ENCODE data around the gene FOXP4. TPM values are rescaled to one million over a fixed set of nuclear protein-coding genes. Genes with fewer than 3 reads are reported as not detected.
A peak's percentile ranks its signal among the peaks of the same experiment; 100 is the strongest.

Gene FOXP4
- total and polyA plus RNA-seq, 2 of the 13 experiments (the other 11 are each of a cell fraction or from before 2014, with no cell fraction given), result 11.0 to 12.4 TPM

- TF ChIP-seq NPAS2 (CRISPR knock-in tag; IDR thresholded peaks at IDR 0.05; ENCODE audit: borderline replicate concordance) (no peak), MAFG (CRISPR knock-in tag; IDR thresholded peaks at IDR 0.05) (no peak), ZNF207 (IDR thresholded peaks at IDR 0.05; ENCODE audit: borderline replicate concordance) (no peak), KDM3A (CRISPR knock-in tag; IDR thresholded peaks at IDR 0.05; ENCODE audit: low read depth) (peak; percentile 47; the same call in 1 of the 2 replicates), ZNF780A (CRISPR knock-in tag; IDR thresholded peaks at IDR 0.05) (no peak), RFX1 (IDR thresholded peaks at IDR 0.05) (no peak), ZNF501 (CRISPR knock-in tag; IDR thresholded peaks at IDR 0.05) (peak; percentile 63), SRSF1 (optimal IDR thresholded peaks at IDR 0.05; ENCODE audit: low read depth, low read length) (no peak), TCF7L2 (IDR thresholded peaks at IDR 0.05; ENCODE audit: low read depth, low read length) (no peak), ZNF790 (CRISPR knock-in tag; IDR thresholded peaks at IDR 0.05; ENCODE audit: borderline replicate concordance) (no peak), SMYD3 (CRISPR knock-in tag; IDR thresholded peaks at IDR 0.05) (0 out of 2 replicates have a peak, but pooled peaks have one; percentile 33), ZNF329 (CRISPR knock-in tag; IDR thresholded peaks at IDR 0.05; ENCODE audit: low read depth) (no peak), ZNF709 (CRISPR knock-in tag; IDR thresholded peaks at IDR 0.05) (no peak), ZNF34 (CRISPR knock-in tag; IDR thresholded peaks at IDR 0.05; ENCODE audit: borderline replicate concordance) (peak; percentile 81; the same call in 1 of the 2 replicates)
- TF ChIP-seq, protein P1, sequence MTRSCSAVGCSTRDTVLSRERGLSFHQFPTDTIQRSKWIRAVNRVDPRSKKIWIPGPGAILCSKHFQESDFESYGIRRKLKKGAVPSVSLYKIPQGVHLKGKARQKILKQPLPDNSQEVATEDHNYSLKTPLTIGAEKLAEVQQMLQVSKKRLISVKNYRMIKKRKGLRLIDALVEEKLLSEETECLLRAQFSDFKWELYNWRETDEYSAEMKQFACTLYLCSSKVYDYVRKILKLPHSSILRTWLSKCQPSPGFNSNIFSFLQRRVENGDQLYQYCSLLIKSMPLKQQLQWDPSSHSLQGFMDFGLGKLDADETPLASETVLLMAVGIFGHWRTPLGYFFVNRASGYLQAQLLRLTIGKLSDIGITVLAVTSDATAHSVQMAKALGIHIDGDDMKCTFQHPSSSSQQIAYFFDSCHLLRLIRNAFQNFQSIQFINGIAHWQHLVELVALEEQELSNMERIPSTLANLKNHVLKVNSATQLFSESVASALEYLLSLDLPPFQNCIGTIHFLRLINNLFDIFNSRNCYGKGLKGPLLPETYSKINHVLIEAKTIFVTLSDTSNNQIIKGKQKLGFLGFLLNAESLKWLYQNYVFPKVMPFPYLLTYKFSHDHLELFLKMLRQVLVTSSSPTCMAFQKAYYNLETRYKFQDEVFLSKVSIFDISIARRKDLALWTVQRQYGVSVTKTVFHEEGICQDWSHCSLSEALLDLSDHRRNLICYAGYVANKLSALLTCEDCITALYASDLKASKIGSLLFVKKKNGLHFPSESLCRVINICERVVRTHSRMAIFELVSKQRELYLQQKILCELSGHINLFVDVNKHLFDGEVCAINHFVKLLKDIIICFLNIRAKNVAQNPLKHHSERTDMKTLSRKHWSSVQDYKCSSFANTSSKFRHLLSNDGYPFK (CRISPR knock-in tag; IDR thresholded peaks at IDR 0.05; ENCODE audit: borderline replicate concordance), result 0 out of 2 replicates have a peak, but pooled peaks have one; percentile 36
- TF ChIP-seq, protein P2, sequence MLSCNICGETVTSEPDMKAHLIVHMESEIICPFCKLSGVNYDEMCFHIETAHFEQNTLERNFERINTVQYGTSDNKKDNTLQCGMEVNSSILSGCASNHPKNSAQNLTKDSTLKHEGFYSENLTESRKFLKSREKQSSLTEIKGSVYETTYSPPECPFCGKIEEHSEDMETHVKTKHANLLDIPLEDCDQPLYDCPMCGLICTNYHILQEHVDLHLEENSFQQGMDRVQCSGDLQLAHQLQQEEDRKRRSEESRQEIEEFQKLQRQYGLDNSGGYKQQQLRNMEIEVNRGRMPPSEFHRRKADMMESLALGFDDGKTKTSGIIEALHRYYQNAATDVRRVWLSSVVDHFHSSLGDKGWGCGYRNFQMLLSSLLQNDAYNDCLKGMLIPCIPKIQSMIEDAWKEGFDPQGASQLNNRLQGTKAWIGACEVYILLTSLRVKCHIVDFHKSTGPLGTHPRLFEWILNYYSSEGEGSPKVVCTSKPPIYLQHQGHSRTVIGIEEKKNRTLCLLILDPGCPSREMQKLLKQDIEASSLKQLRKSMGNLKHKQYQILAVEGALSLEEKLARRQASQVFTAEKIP (CRISPR knock-in tag; IDR thresholded peaks at IDR 0.05; ENCODE audit: borderline replicate concordance), result no peak
- TF ChIP-seq, protein P3, sequence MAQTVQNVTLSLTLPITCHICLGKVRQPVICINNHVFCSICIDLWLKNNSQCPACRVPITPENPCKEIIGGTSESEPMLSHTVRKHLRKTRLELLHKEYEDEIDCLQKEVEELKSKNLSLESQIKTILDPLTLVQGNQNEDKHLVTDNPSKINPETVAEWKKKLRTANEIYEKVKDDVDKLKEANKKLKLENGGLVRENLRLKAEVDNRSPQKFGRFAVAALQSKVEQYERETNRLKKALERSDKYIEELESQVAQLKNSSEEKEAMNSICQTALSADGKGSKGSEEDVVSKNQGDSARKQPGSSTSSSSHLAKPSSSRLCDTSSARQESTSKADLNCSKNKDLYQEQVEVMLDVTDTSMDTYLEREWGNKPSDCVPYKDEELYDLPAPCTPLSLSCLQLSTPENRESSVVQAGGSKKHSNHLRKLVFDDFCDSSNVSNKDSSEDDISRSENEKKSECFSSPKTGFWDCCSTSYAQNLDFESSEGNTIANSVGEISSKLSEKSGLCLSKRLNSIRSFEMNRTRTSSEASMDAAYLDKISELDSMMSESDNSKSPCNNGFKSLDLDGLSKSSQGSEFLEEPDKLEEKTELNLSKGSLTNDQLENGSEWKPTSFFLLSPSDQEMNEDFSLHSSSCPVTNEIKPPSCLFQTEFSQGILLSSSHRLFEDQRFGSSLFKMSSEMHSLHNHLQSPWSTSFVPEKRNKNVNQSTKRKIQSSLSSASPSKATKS (CRISPR knock-in tag; IDR thresholded peaks at IDR 0.05), result peak; percentile 54; the same call in 1 of the 2 replicates
- TF ChIP-seq, protein P4, sequence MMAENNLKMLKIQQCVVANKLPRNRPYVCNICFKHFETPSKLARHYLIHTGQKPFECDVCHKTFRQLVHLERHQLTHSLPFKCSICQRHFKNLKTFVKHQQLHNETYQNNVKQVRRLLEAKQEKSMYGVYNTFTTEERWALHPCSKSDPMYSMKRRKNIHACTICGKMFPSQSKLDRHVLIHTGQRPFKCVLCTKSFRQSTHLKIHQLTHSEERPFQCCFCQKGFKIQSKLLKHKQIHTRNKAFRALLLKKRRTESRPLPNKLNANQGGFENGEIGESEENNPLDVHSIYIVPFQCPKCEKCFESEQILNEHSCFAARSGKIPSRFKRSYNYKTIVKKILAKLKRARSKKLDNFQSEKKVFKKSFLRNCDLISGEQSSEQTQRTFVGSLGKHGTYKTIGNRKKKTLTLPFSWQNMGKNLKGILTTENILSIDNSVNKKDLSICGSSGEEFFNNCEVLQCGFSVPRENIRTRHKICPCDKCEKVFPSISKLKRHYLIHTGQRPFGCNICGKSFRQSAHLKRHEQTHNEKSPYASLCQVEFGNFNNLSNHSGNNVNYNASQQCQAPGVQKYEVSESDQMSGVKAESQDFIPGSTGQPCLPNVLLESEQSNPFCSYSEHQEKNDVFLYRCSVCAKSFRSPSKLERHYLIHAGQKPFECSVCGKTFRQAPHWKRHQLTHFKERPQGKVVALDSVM (CRISPR knock-in tag; IDR thresholded peaks at IDR 0.05), result no peak
- TF ChIP-seq, protein P5, sequence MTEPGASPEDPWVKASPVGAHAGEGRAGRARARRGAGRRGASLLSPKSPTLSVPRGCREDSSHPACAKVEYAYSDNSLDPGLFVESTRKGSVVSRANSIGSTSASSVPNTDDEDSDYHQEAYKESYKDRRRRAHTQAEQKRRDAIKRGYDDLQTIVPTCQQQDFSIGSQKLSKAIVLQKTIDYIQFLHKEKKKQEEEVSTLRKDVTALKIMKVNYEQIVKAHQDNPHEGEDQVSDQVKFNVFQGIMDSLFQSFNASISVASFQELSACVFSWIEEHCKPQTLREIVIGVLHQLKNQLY (CRISPR knock-in tag; IDR thresholded peaks at IDR 0.05), result no peak
Measured at GRCh38 chr6:41602864-41603608, 56.9 kb downstream of the FOXP4 start (continued).

Measured in HepG2 (cell line).